ENCODE data around the gene ATP7B.
"Not testable (repeated sequence)": the region's sequence is repeated elsewhere in the genome, so short reads cannot be mapped to it uniquely, and the experiment has no call there.

The ATP7B gene

GRCh38 chr13:51913421-51914136, 97.7 kb downstream of the ATP7B start:
- in situ Hi-C loops (cut with HindIII; ENCODE audit: low pct_ligation_motif_present, low pct_unique_long_range_greater_than_20kb, low sequenced_read_pairs) = no loop called here

GRCh38 chr13:51912511-51913225, 98.6 kb downstream of the ATP7B start:
- in situ Hi-C loops (cut with HindIII; ENCODE audit: low pct_ligation_motif_present, low pct_unique_long_range_greater_than_20kb, low sequenced_read_pairs) = no loop called here
- DNase-seq = no peak

More at GRCh38 chr13:51913421-51914136, 97.7 kb downstream of the ATP7B start:
- DNase-seq = no peak

- peak; percentile 42 for DNase-seq
- in situ Hi-C loops (cut with HindIII; ENCODE audit: low pct_ligation_motif_present, low pct_unique_long_range_greater_than_20kb, low sequenced_read_pairs) = no loop called here
These were observed 99.2 kb downstream of the ATP7B start for GRCh38 chr13:51912091-51912490.

- DNase-seq = no peak
- in situ Hi-C loops (cut with HindIII; ENCODE audit: low pct_ligation_motif_present, low pct_unique_long_range_greater_than_20kb, low sequenced_read_pairs) = no loop called here
These were observed 100.7 kb downstream of the ATP7B start for GRCh38 chr13:51910508-51910907.

- in situ Hi-C loops (cut with HindIII; ENCODE audit: low pct_ligation_motif_present, low pct_unique_long_range_greater_than_20kb, low sequenced_read_pairs); DNase-seq: not testable (repeated sequence)
These were observed 102.0 kb downstream of the ATP7B start for GRCh38 chr13:51909265-51909664.

GRCh38 chr13:51907040-51907732, 104.1 kb downstream of the ATP7B start:
- no peak for DNase-seq
- in situ Hi-C loops (cut with HindIII; ENCODE audit: low pct_ligation_motif_present, low pct_unique_long_range_greater_than_20kb, low sequenced_read_pairs) = no loop called here

- no peak for DNase-seq
- in situ Hi-C loops (cut with HindIII; ENCODE audit: low pct_ligation_motif_present, low pct_unique_long_range_greater_than_20kb, low sequenced_read_pairs) = no loop called here
These were observed 104.7 kb downstream of the ATP7B start for GRCh38 chr13:51906581-51906980.

GRCh38 chr13:51905787-51906186, 105.5 kb downstream of the ATP7B start:
- DNase-seq = no peak
- in situ Hi-C loops (cut with HindIII; ENCODE audit: low pct_ligation_motif_present, low pct_unique_long_range_greater_than_20kb, low sequenced_read_pairs) = no loop called here

- in situ Hi-C loops (cut with HindIII; ENCODE audit: low pct_ligation_motif_present, low pct_unique_long_range_greater_than_20kb, low sequenced_read_pairs) = no loop called here
These were observed 108.5 kb downstream of the ATP7B start for GRCh38 chr13:51902776-51903175.

GRCh38 chr13:51900471-51900870, 110.8 kb downstream of the ATP7B start:
- no peak for DNase-seq
- in situ Hi-C loops (cut with HindIII; ENCODE audit: low pct_ligation_motif_present, low pct_unique_long_range_greater_than_20kb, low sequenced_read_pairs) = no loop called here

More at GRCh38 chr13:51902776-51903175, 108.5 kb downstream of the ATP7B start:
- no peak for DNase-seq

GRCh38 chr13:51895906-51896888, 115.1 kb downstream of the ATP7B start:
- DNase-seq = peak; percentile 48
- in situ Hi-C loops (cut with HindIII; ENCODE audit: low pct_ligation_motif_present, low pct_unique_long_range_greater_than_20kb, low sequenced_read_pairs) = no loop called here

- no peak for DNase-seq
- in situ Hi-C loops (cut with HindIII; ENCODE audit: low pct_ligation_motif_present, low pct_unique_long_range_greater_than_20kb, low sequenced_read_pairs) = no loop called here
These were observed 117.0 kb downstream of the ATP7B start for GRCh38 chr13:51894239-51894638.

GRCh38 chr13:51892657-51893056, 118.6 kb downstream of the ATP7B start:
- DNase-seq = no peak
- in situ Hi-C loops (cut with HindIII; ENCODE audit: low pct_ligation_motif_present, low pct_unique_long_range_greater_than_20kb, low sequenced_read_pairs) = no loop called here

GRCh38 chr13:51887468-51887867, 123.8 kb downstream of the ATP7B start:
- in situ Hi-C loops (cut with HindIII; ENCODE audit: low pct_ligation_motif_present, low pct_unique_long_range_greater_than_20kb, low sequenced_read_pairs) = no loop called here
- DNase-seq = no peak

GRCh38 chr13:51885651-51886050, 125.6 kb downstream of the ATP7B start:
- no peak for DNase-seq
- in situ Hi-C loops (cut with HindIII; ENCODE audit: low pct_ligation_motif_present, low pct_unique_long_range_greater_than_20kb, low sequenced_read_pairs) = no loop called here

- in situ Hi-C loops (cut with HindIII; ENCODE audit: low pct_ligation_motif_present, low pct_unique_long_range_greater_than_20kb, low sequenced_read_pairs) = no loop called here
- no peak for DNase-seq
These were observed 128.0 kb downstream of the ATP7B start for GRCh38 chr13:51883226-51883600.
